ENCODE results near the gene TMEM74B. TPM values are rescaled to one million over a fixed set of nuclear protein-coding genes. Genes with fewer than 3 reads are reported as not detected.

Gene TMEM74B
- total RNA-seq, 1 experiment from 2014 or later = 8.4 TPM

- TF ChIP-seq CTCF (IDR thresholded peaks at IDR 0.05) (no peak), AFF4 (CRISPR knock-in tag; IDR thresholded peaks at IDR 0.05; ENCODE audit: borderline replicate concordance) (no peak), TP53 (CRISPR knock-in tag; IDR thresholded peaks at IDR 0.05) (no peak), SMAD3 (CRISPR knock-in tag; IDR thresholded peaks at IDR 0.05; ENCODE audit: borderline replicate concordance) (no peak), ZNF416 (CRISPR knock-in tag; IDR thresholded peaks at IDR 0.05) (no peak), GABPB1 (CRISPR knock-in tag; IDR thresholded peaks at IDR 0.05) (no peak), ARID4B (CRISPR knock-in tag; IDR thresholded peaks at IDR 0.05; ENCODE audit: borderline replicate concordance) (no peak; the same call in 1 of the 2 replicates)
Observed at GRCh38 chr20:1225783-1226654, 41.2 kb upstream of the TMEM74B start, which contains the start of gene RAD21L1 (continued).

- peaks cover 83% of the 10 kb centered on the region for H3K27me3 Mint-ChIP-seq (ENCODE audit: low read depth)
- POLR2A ChIA-PET = interaction anchor here (1.4 kb wide), 1 partner anchor 41 kb away, joined by 6 read pairs; the partner anchor contains the start of gene SNPH
Observed at GRCh38 chr20:1225263-1225782, 40.5 kb upstream of the TMEM74B start.

More at GRCh38 chr20:1225263-1225782, 40.5 kb upstream of the TMEM74B start:
- peaks cover 17% of the 10 kb centered on the region for H3K9me3 Mint-ChIP-seq
- TF ChIP-seq AR (CRISPR knock-in tag; IDR thresholded peaks at IDR 0.05) (no peak), OVOL2 (CRISPR knock-in tag; IDR thresholded peaks at IDR 0.05; ENCODE audit: borderline replicate concordance) (no peak), SMAD4 (CRISPR knock-in tag; IDR thresholded peaks at IDR 0.05) (no peak), NFE2L1 (CRISPR knock-in tag; IDR thresholded peaks at IDR 0.05) (peak; percentile 39; the same call in 1 of the 2 replicates), ZNF232 (CRISPR knock-in tag; IDR thresholded peaks at IDR 0.05) (no peak), ZNF416 (CRISPR knock-in tag; IDR thresholded peaks at IDR 0.05) (no peak), USF2 (CRISPR knock-in tag; IDR thresholded peaks at IDR 0.05) (no peak), SP1 (CRISPR knock-in tag; conservative IDR thresholded peaks at IDR 0.05) (peak; percentile 38; the same call in 1 of the 2 replicates), JUN (CRISPR knock-in tag; IDR thresholded peaks at IDR 0.05) (no peak)
- CTCF ChIA-PET = interaction anchor here (1.0 to 1.2 kb wide), 5 partner anchors 8 to 172 kb away, joined by 3 to 9 read pairs (median 3); partner anchors contain the start of gene SNPH
- DNase-seq (ENCODE audit: low spot score) (no peak), ATAC-seq (peak; percentile 75)
- H3K4me1 Mint-ChIP-seq = peaks cover 12% of the 10 kb centered on the region
- H3K27ac Mint-ChIP-seq = no peak overlapping the region; the same call in 1 of the 2 replicates
- H3K36me3 Mint-ChIP-seq = no peaks in the 10 kb centered on the region
- H3K4me3 Mint-ChIP-seq = peak overlapping the region; percentile 89

Data from WTC11 (cell line).